Erythroblast (primary cell): Measurements from ENCODE around the gene YAF2.

Source experiments
- GATA1 ChIP-seq: IDR thresholded peaks from 2 replicates; pipeline ENCODE4 v1.6.1; 2011; ENCODE audit warnings: low read depth, mild to moderate bottlenecking, control low read depth, low read length, moderate library complexity
- POLR2A ChIP-seq: IDR thresholded peaks from 2 replicates; pipeline ENCODE4 v1.6.1; 2011; ENCODE audit warnings: mild to moderate bottlenecking, low read length

- TF ChIP-seq POLR2A: no peak
- TF ChIP-seq GATA1: no peak
Measured at GRCh38 chr12:42255866-42256261, 17.8 kb upstream of the YAF2 start.
